Omental fat pad (tissue), 4 donors: ENCODE data around the gene EEPD1. TPM values are rescaled to one million over a fixed set of nuclear protein-coding genes. Genes with fewer than 3 reads are reported as not detected.

Experiments used
- ATAC-seq: fragments of 150-250 bp; one replicate; pipeline ENCODE4 v1.9.1; 2016; ENCODE audit warnings: mild to moderate bottlenecking, moderate library complexity; ENCODE audit not compliant: low FRiP score
- DNase-seq: peaks from one replicate; pipeline ENCODE4 v3.0.0-alpha.2; 2019; ENCODE audit warnings: low spot score
- total RNA-seq, 4 donors: library from RNA; depleted of rRNA; stranded (reverse); fragments of >200 nt; gene quantifications; one replicate each; pipeline ENCODE4 v1.1.0, GENCODE V29; 2016
- TF ChIP-seq, protein P1 (sequence below), 3 donors: fragments of 450-650 bp; IDR thresholded peaks; one replicate each; pipeline ENCODE4 v1.5.1; 2016 to 2017; ENCODE audit warnings: antibody characterized with exemption in 3 of 3, mild to moderate bottlenecking in 3 of 3, moderate library complexity in 2 of 3

Gene EEPD1
- total RNA-seq, 4 donors from 2014 or later, result 6.5 to 23.0 (median 20.1) TPM

DNA sequence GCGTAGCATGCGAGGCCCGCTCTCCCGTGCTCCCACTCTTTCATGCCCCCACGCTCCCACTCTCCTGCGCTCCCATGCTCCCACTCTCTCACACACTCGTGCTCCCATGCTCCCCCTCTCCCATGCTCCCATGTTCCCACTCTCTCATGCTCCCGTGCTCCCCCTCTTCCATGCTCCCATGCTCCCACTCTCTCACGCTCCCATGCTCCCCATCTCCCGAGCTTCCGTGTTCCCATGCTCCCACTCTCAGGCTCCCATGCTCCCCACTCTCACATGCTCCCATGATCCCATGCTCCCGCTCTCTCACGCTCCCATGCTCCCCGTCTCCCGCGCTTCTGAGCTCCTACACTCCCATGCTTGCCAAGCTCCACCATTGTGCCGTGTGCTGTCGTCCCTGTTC lies 152.2 kb downstream of the EEPD1 start:
- no peak for DNase-seq
- ATAC-seq, result no peak

GRCh38 chr7:36305648-36306047 lies 152.6 kb downstream of the EEPD1 start:
- TF ChIP-seq, protein P1, sequence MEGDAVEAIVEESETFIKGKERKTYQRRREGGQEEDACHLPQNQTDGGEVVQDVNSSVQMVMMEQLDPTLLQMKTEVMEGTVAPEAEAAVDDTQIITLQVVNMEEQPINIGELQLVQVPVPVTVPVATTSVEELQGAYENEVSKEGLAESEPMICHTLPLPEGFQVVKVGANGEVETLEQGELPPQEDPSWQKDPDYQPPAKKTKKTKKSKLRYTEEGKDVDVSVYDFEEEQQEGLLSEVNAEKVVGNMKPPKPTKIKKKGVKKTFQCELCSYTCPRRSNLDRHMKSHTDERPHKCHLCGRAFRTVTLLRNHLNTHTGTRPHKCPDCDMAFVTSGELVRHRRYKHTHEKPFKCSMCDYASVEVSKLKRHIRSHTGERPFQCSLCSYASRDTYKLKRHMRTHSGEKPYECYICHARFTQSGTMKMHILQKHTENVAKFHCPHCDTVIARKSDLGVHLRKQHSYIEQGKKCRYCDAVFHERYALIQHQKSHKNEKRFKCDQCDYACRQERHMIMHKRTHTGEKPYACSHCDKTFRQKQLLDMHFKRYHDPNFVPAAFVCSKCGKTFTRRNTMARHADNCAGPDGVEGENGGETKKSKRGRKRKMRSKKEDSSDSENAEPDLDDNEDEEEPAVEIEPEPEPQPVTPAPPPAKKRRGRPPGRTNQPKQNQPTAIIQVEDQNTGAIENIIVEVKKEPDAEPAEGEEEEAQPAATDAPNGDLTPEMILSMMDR (IDR thresholded peaks at IDR 0.05), result no peak
- DNase-seq (no peak), ATAC-seq (no peak)

More for the DNA sequence above, 152.2 kb downstream of the EEPD1 start:
- TF ChIP-seq, protein P1 (IDR thresholded peaks at IDR 0.05), result no peak

GRCh38 chr7:36306222-36306621 lies 153.2 kb downstream of the EEPD1 start:
- no peak for DNase-seq
- TF ChIP-seq, protein P1 (IDR thresholded peaks at IDR 0.05), result no peak
- ATAC-seq, result no peak

DNA sequence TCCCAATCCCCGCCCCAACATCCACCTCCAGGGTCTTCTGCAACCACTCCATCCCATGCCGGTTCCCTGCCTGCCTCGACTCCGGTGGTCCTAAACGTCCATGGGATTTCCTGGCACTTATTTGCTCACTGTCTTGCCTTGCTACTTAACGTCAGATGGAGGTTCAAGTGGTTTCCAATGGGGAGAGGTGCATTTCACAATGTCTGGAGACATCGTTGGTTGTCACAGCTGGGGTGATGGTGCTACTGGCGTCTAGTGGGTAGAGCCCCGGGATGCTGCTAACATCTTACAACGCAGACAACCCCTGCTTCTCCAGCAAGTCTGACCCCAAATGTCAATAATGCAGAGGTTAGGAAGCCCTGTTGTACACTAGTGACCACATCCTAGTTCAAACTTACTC lies 153.7 kb downstream of the EEPD1 start:
- DNase-seq (no peak), ATAC-seq (no peak)
- TF ChIP-seq, protein P1 (IDR thresholded peaks at IDR 0.05), result no peak

- TF ChIP-seq, protein P1 (IDR thresholded peaks at IDR 0.05), result no peak
- ATAC-seq (no peak), DNase-seq (no peak)
Measured at GRCh38 chr7:36308031-36308430, 155.0 kb downstream of the EEPD1 start.

DNA sequence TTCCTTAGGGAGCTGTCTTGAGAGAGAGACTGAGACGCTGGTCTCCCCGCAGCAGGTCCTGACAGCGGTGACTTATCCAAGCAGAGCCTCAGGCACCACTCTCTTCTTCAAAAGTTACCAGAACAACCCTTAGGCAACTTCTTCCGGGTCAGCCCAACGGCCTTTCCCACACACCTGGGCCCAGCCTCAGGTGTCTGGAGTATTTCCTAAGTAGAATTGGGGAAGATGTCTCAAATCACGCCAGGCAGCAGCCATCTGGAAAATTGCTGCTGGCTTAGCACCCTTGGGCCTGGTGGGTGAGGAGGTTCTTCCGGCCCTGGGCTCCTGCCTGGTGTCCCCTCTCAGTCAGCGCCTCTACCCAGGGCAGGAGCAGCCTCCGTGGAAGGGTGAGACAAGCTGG lies 156.2 kb downstream of the EEPD1 start:
- TF ChIP-seq, protein P1 (IDR thresholded peaks at IDR 0.05), result no peak
- DNase-seq (no peak), ATAC-seq (no peak)

GRCh38 chr7:36309716-36310115 lies 156.7 kb downstream of the EEPD1 start:
- no peak for DNase-seq
- ATAC-seq, result no peak
- TF ChIP-seq, protein P1 (IDR thresholded peaks at IDR 0.05), result no peak
